ENCODE results near the gene MGAT5B.

Gene MGAT5B

DNA sequence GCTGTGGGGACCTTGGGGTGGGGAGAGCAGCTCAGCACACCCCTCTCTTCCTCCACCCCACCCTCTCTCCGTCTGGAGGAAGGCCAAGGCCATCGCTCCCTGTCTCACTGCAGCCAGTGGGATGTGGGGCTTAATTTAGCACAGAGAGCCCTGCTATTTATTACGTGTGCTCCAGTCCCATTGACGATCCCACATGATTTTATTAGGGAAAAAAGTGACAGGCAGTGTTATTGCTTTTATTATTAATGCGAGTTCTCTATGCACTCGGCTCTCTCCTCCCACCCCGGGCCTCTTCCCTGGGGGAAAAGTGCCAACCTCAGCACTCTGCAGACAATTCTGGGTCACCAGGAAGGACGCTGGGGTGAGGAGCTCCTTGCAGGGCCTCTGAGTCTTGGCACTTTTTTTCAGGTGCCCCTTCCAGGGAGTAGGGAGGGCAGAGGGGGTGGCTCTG is 57.3 kb downstream of the MGAT5B start:
- Mint-ChIP-seq H3K36me3 (no peaks in the 10 kb centered on the region), H3K27me3 (peaks cover 12% of the 10 kb centered on the region), H3K27ac (no peak overlapping the region), H3K9me3 (no peaks in the 10 kb centered on the region), H3K4me1 (no peaks in the 10 kb centered on the region), H3K4me3 (no peak overlapping the region)
- ATAC-seq (ENCODE audit: low read depth) (no peak), DNase-seq (ENCODE audit: low spot score in 2 of 2) (no peak)

GRCh38 chr17:76926237-76926866 is 58.1 kb downstream of the MGAT5B start:
- H3K36me3 Mint-ChIP-seq, result no peaks in the 10 kb centered on the region
- no peaks in the 10 kb centered on the region for H3K4me1 Mint-ChIP-seq
- no peak overlapping the region for H3K4me3 Mint-ChIP-seq
- no peaks in the 10 kb centered on the region for H3K9me3 Mint-ChIP-seq
- H3K27me3 Mint-ChIP-seq, result peaks cover 10% of the 10 kb centered on the region
- DNase-seq (ENCODE audit: low spot score in 2 of 2) (no peak), ATAC-seq (ENCODE audit: low read depth) (no peak)
- H3K27ac Mint-ChIP-seq, result no peak overlapping the region

- Mint-ChIP-seq H3K9me3 (no peaks in the 10 kb centered on the region), H3K4me3 (no peak overlapping the region), H3K4me1 (no peaks in the 10 kb centered on the region), H3K36me3 (no peaks in the 10 kb centered on the region), H3K27me3 (peaks cover 12% of the 10 kb centered on the region), H3K27ac (no peak overlapping the region)
- DNase-seq (ENCODE audit: low spot score in 2 of 2) (no peak), ATAC-seq (ENCODE audit: low read depth) (no peak)
These were observed 59.4 kb downstream of the MGAT5B start for GRCh38 chr17:76927577-76927976.

DNA sequence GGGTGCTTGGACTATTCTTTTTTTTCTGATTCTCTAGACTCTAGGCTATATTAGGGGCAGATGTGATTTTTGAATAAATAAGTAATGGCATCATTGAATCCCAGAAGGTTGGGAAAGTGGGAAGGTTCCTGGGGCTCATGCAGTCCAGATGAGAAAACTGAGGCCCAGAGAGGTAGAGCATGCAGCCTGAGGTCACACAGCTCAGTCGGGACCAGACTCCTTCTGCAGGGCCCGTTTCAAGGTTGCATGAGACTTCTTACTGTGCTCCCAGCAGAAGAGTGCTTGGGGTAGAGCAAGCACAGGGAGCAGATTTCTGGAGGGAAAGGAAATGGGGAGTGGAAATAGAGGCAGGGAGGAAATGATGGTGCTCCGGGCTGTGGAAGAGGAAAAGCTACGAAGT is 59.8 kb downstream of the MGAT5B start:
- no peaks in the 10 kb centered on the region for H3K4me1 Mint-ChIP-seq
- H3K27me3 Mint-ChIP-seq, result peaks cover 13% of the 10 kb centered on the region
- no peak overlapping the region for H3K4me3 Mint-ChIP-seq
- H3K27ac Mint-ChIP-seq, result no peak overlapping the region
- H3K9me3 Mint-ChIP-seq, result no peaks in the 10 kb centered on the region
- H3K36me3 Mint-ChIP-seq, result no peaks in the 10 kb centered on the region
- DNase-seq (ENCODE audit: low spot score in 2 of 2) (no peak), ATAC-seq (ENCODE audit: low read depth) (no peak)

DNA sequence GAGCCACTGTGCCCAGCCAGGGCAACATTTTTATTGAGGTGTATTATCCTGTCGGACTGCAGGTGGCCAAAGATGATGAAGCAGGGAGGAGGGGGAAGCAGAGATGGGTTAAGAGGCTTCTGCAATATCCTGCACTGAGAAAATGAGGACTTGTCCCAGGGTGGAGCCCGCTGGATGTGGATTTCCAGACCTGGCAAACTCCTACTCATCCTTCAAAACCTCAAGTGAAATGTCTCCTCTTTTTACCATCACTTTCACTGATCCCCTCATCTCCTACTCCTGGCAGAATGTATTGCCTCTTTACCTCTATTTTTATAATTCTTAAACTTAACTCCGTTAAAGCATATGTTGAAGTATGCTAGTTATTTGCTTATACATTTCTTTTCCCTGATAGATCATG is 60.9 kb downstream of the MGAT5B start:
- no peak for DNase-seq (ENCODE audit: low spot score in 2 of 2)
- peaks cover 15% of the 10 kb centered on the region for H3K27me3 Mint-ChIP-seq
- H3K36me3 Mint-ChIP-seq, result no peaks in the 10 kb centered on the region
- no peak for ATAC-seq (ENCODE audit: low read depth)
- no peaks in the 10 kb centered on the region for H3K9me3 Mint-ChIP-seq
- H3K27ac Mint-ChIP-seq, result no peak overlapping the region
- no peaks in the 10 kb centered on the region for H3K4me1 Mint-ChIP-seq
- no peak overlapping the region for H3K4me3 Mint-ChIP-seq

GRCh38 chr17:76929601-76930000 is 61.4 kb downstream of the MGAT5B start:
- Mint-ChIP-seq H3K4me1 (no peaks in the 10 kb centered on the region), H3K9me3 (no peaks in the 10 kb centered on the region), H3K36me3 (no peaks in the 10 kb centered on the region), H3K4me3 (no peak overlapping the region), H3K27me3 (peaks cover 17% of the 10 kb centered on the region), H3K27ac (no peak overlapping the region)
- ATAC-seq (ENCODE audit: low read depth) (no peak), DNase-seq (ENCODE audit: low spot score in 2 of 2) (no peak)

GRCh38 chr17:76930107-76930506 is 61.9 kb downstream of the MGAT5B start:
- no peak overlapping the region for H3K27ac Mint-ChIP-seq
- peaks cover 17% of the 10 kb centered on the region for H3K27me3 Mint-ChIP-seq
- no peaks in the 10 kb centered on the region for H3K36me3 Mint-ChIP-seq
- no peak overlapping the region for H3K4me3 Mint-ChIP-seq
- ATAC-seq (ENCODE audit: low read depth) (no peak), DNase-seq (ENCODE audit: low spot score in 2 of 2) (no peak)
- H3K9me3 Mint-ChIP-seq, result no peaks in the 10 kb centered on the region
- H3K4me1 Mint-ChIP-seq, result no peaks in the 10 kb centered on the region

DNA sequence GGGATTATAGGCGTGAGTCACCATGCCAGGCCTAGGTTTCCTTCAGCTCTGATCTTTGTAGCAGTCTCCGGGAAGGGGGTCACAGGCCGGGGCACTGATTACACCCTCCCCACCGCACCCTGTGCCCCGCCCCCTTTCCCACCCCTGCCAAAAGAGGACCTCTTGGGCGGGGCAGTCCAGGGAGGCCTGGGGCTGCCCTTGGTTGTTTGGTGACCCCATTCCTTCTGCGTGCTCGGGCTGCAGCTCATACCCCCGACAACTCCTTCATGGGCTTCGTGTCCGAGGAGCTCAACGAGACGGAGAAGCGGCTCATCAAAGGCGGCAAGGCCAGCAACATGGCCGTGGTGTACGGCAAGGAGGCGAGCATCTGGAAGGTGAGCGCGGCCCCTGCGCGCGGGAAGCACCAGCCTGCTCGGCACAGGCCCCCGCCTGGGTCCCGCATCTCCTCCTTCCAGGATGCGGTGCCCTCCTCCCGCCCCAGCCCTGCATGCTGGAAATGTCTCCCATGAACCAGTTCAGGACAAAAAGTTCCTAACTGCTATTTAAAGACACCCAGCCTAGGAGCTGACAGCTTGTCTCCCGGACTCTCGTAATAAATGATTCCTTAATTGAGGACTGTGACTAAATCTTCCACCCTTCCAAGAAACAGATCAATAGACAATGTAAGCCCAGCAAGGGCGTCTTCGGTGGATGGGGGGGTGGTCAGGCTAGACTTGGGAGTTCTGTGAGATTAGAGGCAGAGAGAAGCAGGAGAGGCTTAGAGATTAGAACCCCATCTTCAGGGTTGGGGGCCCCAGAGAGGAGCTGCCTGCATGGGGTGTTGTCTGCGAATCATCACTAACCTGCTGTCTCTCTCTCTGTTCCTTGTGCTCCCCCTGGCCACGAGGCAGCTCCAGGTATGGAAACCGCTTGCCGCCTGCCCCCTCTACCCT is 64.5 kb downstream of the MGAT5B start:
- Mint-ChIP-seq H3K27ac (no peak overlapping the region), H3K36me3 (no peaks in the 10 kb centered on the region), H3K9me3 (peaks cover 4% of the 10 kb centered on the region), H3K27me3 (peaks cover 22% of the 10 kb centered on the region), H3K4me1 (peaks cover 4% of the 10 kb centered on the region), H3K4me3 (no peak overlapping the region)
- ATAC-seq (ENCODE audit: low read depth) (no peak), DNase-seq (ENCODE audit: low spot score in 2 of 2) (no peak)

DNA sequence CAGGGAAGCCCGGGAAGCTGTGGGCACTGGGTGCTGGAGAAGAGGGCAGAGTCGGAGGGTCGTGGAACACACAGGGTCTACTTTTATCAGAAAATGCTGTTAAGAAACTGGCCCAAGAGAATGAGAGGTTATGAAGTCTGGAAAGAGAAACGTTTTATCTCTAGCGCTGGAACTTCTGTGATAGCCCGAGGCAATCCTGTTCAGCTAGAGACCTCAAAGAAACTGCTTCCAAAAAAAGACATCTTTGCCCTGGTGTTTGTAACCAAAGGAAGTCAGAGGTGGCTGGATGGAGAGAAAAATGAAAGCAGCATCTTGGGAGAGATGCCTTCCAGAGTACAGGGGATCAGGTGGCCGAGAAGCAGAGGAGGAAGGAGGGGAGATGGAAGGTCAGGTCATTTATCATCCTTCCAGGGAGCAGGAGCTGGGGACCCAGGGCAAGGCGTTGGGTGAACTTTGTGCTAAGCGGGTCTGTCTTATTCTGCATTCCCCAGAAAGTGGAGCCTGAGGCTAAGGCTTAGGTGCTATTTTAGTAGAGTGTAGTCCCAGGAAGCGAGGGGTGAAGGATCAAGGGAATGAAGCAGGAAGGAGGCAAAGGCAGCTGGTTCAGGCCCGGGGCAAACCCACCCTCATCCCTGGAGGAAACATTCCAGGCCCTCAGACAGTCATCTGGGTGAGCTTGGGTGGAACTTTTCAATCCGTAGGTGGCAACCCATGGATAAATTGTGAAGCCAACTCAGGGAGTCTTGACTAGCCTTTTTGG is 66.5 kb downstream of the MGAT5B start:
- H3K27me3 Mint-ChIP-seq, result peaks cover 19% of the 10 kb centered on the region
- peaks cover 4% of the 10 kb centered on the region for H3K9me3 Mint-ChIP-seq
- no peaks in the 10 kb centered on the region for H3K36me3 Mint-ChIP-seq
- H3K4me3 Mint-ChIP-seq, result no peak overlapping the region
- ATAC-seq (ENCODE audit: low read depth), result no peak
- H3K27ac Mint-ChIP-seq, result no peak overlapping the region
- DNase-seq (ENCODE audit: low spot score in 2 of 2), result no peak
- peaks cover 4% of the 10 kb centered on the region for H3K4me1 Mint-ChIP-seq

DNA sequence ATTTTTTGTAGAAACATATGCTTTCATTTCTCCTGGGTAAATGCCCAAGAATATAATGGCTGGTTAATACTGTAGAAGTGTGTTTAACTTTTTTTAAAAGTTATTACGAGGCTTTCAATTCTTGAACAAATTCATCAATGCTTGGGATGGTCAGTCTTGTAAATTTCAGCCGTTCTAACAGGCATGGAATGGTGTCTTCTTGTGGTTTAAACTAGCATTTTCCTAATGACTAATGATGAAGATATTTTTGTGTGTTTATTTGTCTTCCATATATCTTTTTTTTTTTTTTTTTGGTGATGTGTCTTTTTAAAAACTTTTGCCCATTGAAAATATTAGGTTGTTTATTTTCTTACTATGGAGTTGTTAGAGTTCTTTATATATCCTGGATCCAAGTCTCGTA is 67.1 kb downstream of the MGAT5B start:
- Mint-ChIP-seq H3K27ac (no peak overlapping the region), H3K4me1 (peaks cover 4% of the 10 kb centered on the region), H3K27me3 (peaks cover 20% of the 10 kb centered on the region), H3K36me3 (no peaks in the 10 kb centered on the region), H3K9me3 (peaks cover 4% of the 10 kb centered on the region), H3K4me3 (no peak overlapping the region)
- ATAC-seq (ENCODE audit: low read depth), result no peak
- no peak for DNase-seq (ENCODE audit: low spot score in 2 of 2)

GRCh38 chr17:76937238-76937637 is 69.0 kb downstream of the MGAT5B start:
- Mint-ChIP-seq H3K4me1 (peaks cover 4% of the 10 kb centered on the region), H3K36me3 (no peaks in the 10 kb centered on the region), H3K27me3 (peaks cover 15% of the 10 kb centered on the region), H3K9me3 (peaks cover 4% of the 10 kb centered on the region), H3K4me3 (no peak overlapping the region), H3K27ac (no peak overlapping the region)
- no peak for DNase-seq (ENCODE audit: low spot score in 2 of 2)
- no peak for ATAC-seq (ENCODE audit: low read depth)

GRCh38 chr17:76938009-76938408 is 69.8 kb downstream of the MGAT5B start:
- no peaks in the 10 kb centered on the region for H3K36me3 Mint-ChIP-seq
- no peak overlapping the region for H3K27ac Mint-ChIP-seq
- peaks cover 16% of the 10 kb centered on the region for H3K27me3 Mint-ChIP-seq
- H3K9me3 Mint-ChIP-seq, result peaks cover 4% of the 10 kb centered on the region
- ATAC-seq (ENCODE audit: low read depth) (no peak), DNase-seq (ENCODE audit: low spot score in 2 of 2) (no peak)
- H3K4me3 Mint-ChIP-seq, result no peak overlapping the region
- peaks cover 4% of the 10 kb centered on the region for H3K4me1 Mint-ChIP-seq

DNA sequence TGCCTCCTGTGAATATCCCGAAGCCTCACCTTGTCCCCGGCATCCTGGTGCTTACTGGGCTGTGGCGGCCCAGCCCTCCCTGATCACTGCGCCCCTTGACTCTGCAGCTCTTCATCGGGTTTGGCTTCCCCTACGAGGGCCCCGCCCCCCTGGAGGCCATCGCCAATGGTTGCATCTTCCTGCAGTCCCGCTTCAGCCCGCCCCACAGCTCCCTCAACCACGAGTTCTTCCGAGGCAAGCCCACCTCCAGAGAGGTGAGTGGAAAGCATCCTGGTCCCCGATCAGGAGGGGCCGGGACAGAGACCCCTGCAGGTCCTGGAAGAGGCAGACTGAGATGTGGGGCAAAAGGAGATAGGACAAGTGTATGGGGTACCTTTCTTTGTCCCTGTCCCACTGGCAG is 72.1 kb downstream of the MGAT5B start:
- ATAC-seq (ENCODE audit: low read depth) (no peak), DNase-seq (ENCODE audit: low spot score in 2 of 2) (no peak)
- peaks cover 4% of the 10 kb centered on the region for H3K4me1 Mint-ChIP-seq
- H3K27ac Mint-ChIP-seq, result no peak overlapping the region
- peaks cover 4% of the 10 kb centered on the region for H3K9me3 Mint-ChIP-seq
- H3K4me3 Mint-ChIP-seq, result no peak overlapping the region
- peaks cover 14% of the 10 kb centered on the region for H3K27me3 Mint-ChIP-seq
- H3K36me3 Mint-ChIP-seq, result no peaks in the 10 kb centered on the region

- Mint-ChIP-seq H3K27me3 (peaks cover 14% of the 10 kb centered on the region), H3K9me3 (peaks cover 4% of the 10 kb centered on the region), H3K36me3 (no peaks in the 10 kb centered on the region), H3K27ac (no peak overlapping the region), H3K4me3 (no peak overlapping the region), H3K4me1 (peaks cover 4% of the 10 kb centered on the region)
- no peak for DNase-seq (ENCODE audit: low spot score in 2 of 2)
- ATAC-seq (ENCODE audit: low read depth), result no peak
These were observed 72.6 kb downstream of the MGAT5B start for GRCh38 chr17:76940738-76941350.

All from memory B cell (primary cell).